Keratinocyte (primary cell): ENCODE data around the gene FILIP1.

Experiments
- CTCF ChIP-seq, 3 experiments: IDR thresholded peaks in 1 of 3; conservative IDR thresholded peaks in 1 of 3; optimal IDR thresholded peaks in 1 of 3; 2 replicates in 2 of 3; 3 replicates in 1 of 3; pipeline versions ENCODE3 to v1.5.1; 2011; ENCODE audit warnings: low read length in 3 of 3, mild to moderate bottlenecking in 3 of 3, moderate library complexity in 2 of 3, control low read depth in 1 of 3, inconsistent platforms in 1 of 3; ENCODE audit not compliant: insufficient read depth in 2 of 3; ENCODE audit errors: extremely low read depth in 1 of 3
- EZH2 ChIP-seq: IDR thresholded peaks from one replicate; pipeline ENCODE4 v1.6.1; 2012; ENCODE audit warnings: inconsistent platforms, mild to moderate bottlenecking, low read length, moderate library complexity

GRCh38 chr6:75480425-75480824, 13.2 kb downstream of the FILIP1 start:
- TF ChIP-seq CTCF (optimal IDR thresholded peaks at IDR 0.05 in 1 of 3, IDR thresholded peaks at IDR 0.05 in 1 of 3, conservative IDR thresholded peaks at IDR 0.05 in 1 of 3; ENCODE audit: extremely low read depth in 1 of 3, insufficient read depth in 2 of 3, low read length in 3 of 3) (no peak), EZH2 (no peak)
